T-helper 2 cell treated with Interferon-gamma antibody and Interleukin-4, amounts not matched to agents 5 μg/mL and 100 μg/mL, for 36 hours (primary cell): ENCODE data around the gene PIM2.

ENCODE experiments used
- DNase-seq: peaks from one replicate; pipeline ENCODE4 v3.0.0; 2021; ENCODE audit warnings: low spot score
- H3K27ac Mint-ChIP-seq: one replicate; pipeline ENCODE4 v1.8.0; 2021; ENCODE audit warnings: mild to moderate bottlenecking, mixed read lengths
- H3K27me3 Mint-ChIP-seq: one replicate; pipeline ENCODE4 v1.8.0; 2021; ENCODE audit warnings: low read depth, mixed read lengths
- H3K36me3 Mint-ChIP-seq: one replicate; pipeline ENCODE4 v1.8.0; 2021; ENCODE audit warnings: low read depth, mixed read lengths
- H3K4me1 Mint-ChIP-seq: one replicate; pipeline ENCODE4 v1.8.0; 2021; ENCODE audit warnings: low read depth, mixed read lengths
- H3K4me3 Mint-ChIP-seq: one replicate; pipeline ENCODE4 v1.8.0; 2022; ENCODE audit warnings: mild to moderate bottlenecking, moderate library complexity, mixed read lengths
- H3K9me3 Mint-ChIP-seq: one replicate; pipeline ENCODE4 v1.8.0; 2021; ENCODE audit warnings: mixed read lengths

PIM2 gene

GRCh38 chrX:48905090-48905790, 13.6 kb downstream of the PIM2 start:
- no peaks in the 10 kb centered on the region for H3K9me3 Mint-ChIP-seq
- H3K36me3 Mint-ChIP-seq = peaks cover 17% of the 10 kb centered on the region
- H3K27me3 Mint-ChIP-seq = no peaks in the 10 kb centered on the region
- no peak overlapping the region for H3K27ac Mint-ChIP-seq
- peaks cover under 1% of the 10 kb centered on the region for H3K4me1 Mint-ChIP-seq
- no peak overlapping the region for H3K4me3 Mint-ChIP-seq
- DNase-seq = no peak

- Mint-ChIP-seq H3K4me1 (no peaks in the 10 kb centered on the region), H3K27ac (no peak overlapping the region), H3K27me3 (no peaks in the 10 kb centered on the region), H3K36me3 (peaks cover 17% of the 10 kb centered on the region), H3K4me3 (no peak overlapping the region), H3K9me3 (no peaks in the 10 kb centered on the region)
- DNase-seq = no peak
These were observed 14.2 kb downstream of the PIM2 start for GRCh38 chrX:48904626-48905025.

- Mint-ChIP-seq H3K9me3 (no peaks in the 10 kb centered on the region), H3K27me3 (no peaks in the 10 kb centered on the region), H3K4me1 (no peaks in the 10 kb centered on the region), H3K27ac (no peak overlapping the region), H3K36me3 (peaks cover 17% of the 10 kb centered on the region), H3K4me3 (no peak overlapping the region)
- no peak for DNase-seq
These were observed 14.6 kb downstream of the PIM2 start for GRCh38 chrX:48904180-48904579.

- no peak for DNase-seq
- Mint-ChIP-seq H3K27me3 (no peaks in the 10 kb centered on the region), H3K36me3 (peaks cover 13% of the 10 kb centered on the region), H3K4me3 (no peak overlapping the region), H3K4me1 (no peaks in the 10 kb centered on the region), H3K27ac (no peak overlapping the region), H3K9me3 (no peaks in the 10 kb centered on the region)
These were observed 15.5 kb downstream of the PIM2 start for GRCh38 chrX:48903290-48903689.

GRCh38 chrX:48902776-48903175, 16.0 kb downstream of the PIM2 start:
- H3K36me3 Mint-ChIP-seq = peaks cover 15% of the 10 kb centered on the region
- H3K9me3 Mint-ChIP-seq = no peaks in the 10 kb centered on the region
- no peak for DNase-seq
- H3K27ac Mint-ChIP-seq = no peak overlapping the region
- no peaks in the 10 kb centered on the region for H3K4me1 Mint-ChIP-seq
- no peak overlapping the region for H3K4me3 Mint-ChIP-seq
- H3K27me3 Mint-ChIP-seq = no peaks in the 10 kb centered on the region

- Mint-ChIP-seq H3K4me3 (no peak overlapping the region), H3K4me1 (no peaks in the 10 kb centered on the region), H3K9me3 (no peaks in the 10 kb centered on the region), H3K27me3 (no peaks in the 10 kb centered on the region), H3K27ac (no peak overlapping the region), H3K36me3 (peaks cover 15% of the 10 kb centered on the region)
- DNase-seq = no peak
These were observed 16.7 kb downstream of the PIM2 start for GRCh38 chrX:48902135-48902534.

GRCh38 chrX:48901069-48901468, 17.8 kb downstream of the PIM2 start:
- Mint-ChIP-seq H3K27me3 (no peaks in the 10 kb centered on the region), H3K27ac (no peak overlapping the region)

GRCh38 chrX:48899078-48899410, 19.8 kb downstream of the PIM2 start:
- Mint-ChIP-seq H3K36me3 (peaks cover 15% of the 10 kb centered on the region), H3K4me3 (no peak overlapping the region), H3K4me1 (peaks cover 10% of the 10 kb centered on the region), H3K27me3 (no peaks in the 10 kb centered on the region), H3K27ac (no peak overlapping the region), H3K9me3 (no peaks in the 10 kb centered on the region)
- no peak for DNase-seq

More at GRCh38 chrX:48901069-48901468, 17.8 kb downstream of the PIM2 start:
- no peak for DNase-seq
- Mint-ChIP-seq H3K36me3 (peaks cover 15% of the 10 kb centered on the region), H3K4me3 (no peak overlapping the region), H3K4me1 (peaks cover 7% of the 10 kb centered on the region), H3K9me3 (no peaks in the 10 kb centered on the region)

- H3K27ac Mint-ChIP-seq = peak within 1 kb of the TSS; percentile 98
- peak within 1 kb of the TSS; percentile 88 for H3K4me3 Mint-ChIP-seq
- H3K27me3 Mint-ChIP-seq = no peaks in the 10 kb centered on the region
- peaks cover 10% of the 10 kb centered on the region for H3K4me1 Mint-ChIP-seq
- peak; percentile 88 for DNase-seq
- peaks cover 17% of the 10 kb centered on the region for H3K36me3 Mint-ChIP-seq
- H3K9me3 Mint-ChIP-seq = no peaks in the 10 kb centered on the region
These were observed 21.1 kb downstream of the PIM2 start, which contains the start of the genes PQBP1 and TIMM17B for GRCh38 chrX:48897625-48898306. PQBP1 (plus strand) TSS chrX:48897930; CDS start chrX:48898510, 580 bp downstream. TIMM17B (minus strand) TSS chrX:48897768; CDS start chrX:48897749, 19 bp downstream.

GRCh38 chrX:48897157-48897624, 21.6 kb downstream of the PIM2 start:
- H3K36me3 Mint-ChIP-seq = peaks cover 15% of the 10 kb centered on the region
- no peaks in the 10 kb centered on the region for H3K9me3 Mint-ChIP-seq
- peaks cover 10% of the 10 kb centered on the region for H3K4me1 Mint-ChIP-seq

GRCh38 chrX:48896611-48897011, 22.2 kb downstream of the PIM2 start:
- Mint-ChIP-seq H3K4me3 (peak overlapping the region; percentile 88), H3K9me3 (no peaks in the 10 kb centered on the region), H3K36me3 (peaks cover 11% of the 10 kb centered on the region), H3K4me1 (peaks cover 14% of the 10 kb centered on the region), H3K27me3 (no peaks in the 10 kb centered on the region), H3K27ac (peak overlapping the region; percentile 98)
- no peak for DNase-seq

More at GRCh38 chrX:48897157-48897624, 21.6 kb downstream of the PIM2 start:
- Mint-ChIP-seq H3K27ac (peak overlapping the region; percentile 98), H3K4me3 (peak overlapping the region; percentile 88), H3K27me3 (no peaks in the 10 kb centered on the region)
- DNase-seq = peak; percentile 45

GRCh38 chrX:48894891-48895290, 23.9 kb downstream of the PIM2 start:
- Mint-ChIP-seq H3K9me3 (no peaks in the 10 kb centered on the region), H3K36me3 (peaks cover 8% of the 10 kb centered on the region), H3K27ac (no peak overlapping the region), H3K4me3 (no peak overlapping the region), H3K4me1 (peaks cover 21% of the 10 kb centered on the region), H3K27me3 (peaks cover 3% of the 10 kb centered on the region)
- DNase-seq = no peak

GRCh38 chrX:48893556-48894348, 25.1 kb downstream of the PIM2 start:
- DNase-seq = no peak
- Mint-ChIP-seq H3K27me3 (peaks cover 3% of the 10 kb centered on the region), H3K4me3 (no peak overlapping the region), H3K27ac (no peak overlapping the region), H3K36me3 (peaks cover 8% of the 10 kb centered on the region), H3K9me3 (no peaks in the 10 kb centered on the region), H3K4me1 (peaks cover 21% of the 10 kb centered on the region)

- H3K4me3 Mint-ChIP-seq = no peak overlapping the region
- no peak for DNase-seq
- H3K9me3 Mint-ChIP-seq = no peaks in the 10 kb centered on the region
- peaks cover 3% of the 10 kb centered on the region for H3K27me3 Mint-ChIP-seq
- peaks cover 6% of the 10 kb centered on the region for H3K36me3 Mint-ChIP-seq
- H3K4me1 Mint-ChIP-seq = peaks cover 21% of the 10 kb centered on the region
- H3K27ac Mint-ChIP-seq = peak overlapping the region; percentile 8
These were observed 25.9 kb downstream of the PIM2 start for GRCh38 chrX:48892896-48893295.
